ENCODE data around the gene LRRC36. TPM values are rescaled to one million over a fixed set of nuclear protein-coding genes. Genes with fewer than 3 reads are reported as not detected.
"Not testable (repeated sequence)": the region's sequence is repeated elsewhere in the genome, so short reads cannot be mapped to it uniquely, and the experiment has no call there.

LRRC36 gene
- polyA plus RNA-seq, 4 donors, result 1.5 to 7.7 (median 4.6) TPM

GRCh38 chr16:67339453-67339852, 12.8 kb downstream of the LRRC36 start:
- no peak for DNase-seq (ENCODE audit: low read depth in 4 of 4, low spot score in 3 of 4)

GRCh38 chr16:67341250-67341649, 14.6 kb downstream of the LRRC36 start:
- no peak for DNase-seq (ENCODE audit: low read depth in 4 of 4, low spot score in 3 of 4)

- no peak for DNase-seq (ENCODE audit: low read depth in 4 of 4, low spot score in 3 of 4)
Measured at GRCh38 chr16:67342616-67343015, 16.0 kb downstream of the LRRC36 start.

- no peak for DNase-seq (ENCODE audit: low read depth in 4 of 4, low spot score in 3 of 4)
Measured at GRCh38 chr16:67345401-67345800, 18.8 kb downstream of the LRRC36 start.

- DNase-seq (ENCODE audit: low read depth in 4 of 4, low spot score in 3 of 4), result no peak
Measured at GRCh38 chr16:67346341-67346740, 19.7 kb downstream of the LRRC36 start.

GRCh38 chr16:67349172-67349571, 22.6 kb downstream of the LRRC36 start:
- DNase-seq (ENCODE audit: low read depth in 4 of 4, low spot score in 3 of 4), result no peak

- no peak for DNase-seq (ENCODE audit: low read depth in 4 of 4, low spot score in 3 of 4)
Measured at GRCh38 chr16:67350324-67350723, 23.7 kb downstream of the LRRC36 start.

- not testable (repeated sequence) for DNase-seq (ENCODE audit: low read depth in 4 of 4, low spot score in 3 of 4)
Measured at GRCh38 chr16:67352463-67352862, 25.8 kb downstream of the LRRC36 start.

GRCh38 chr16:67356396-67356795, 29.8 kb downstream of the LRRC36 start:
- DNase-seq (ENCODE audit: low read depth in 4 of 4, low spot score in 3 of 4), result peak; percentile 51 to 74 (median 61)

- DNase-seq (ENCODE audit: low read depth in 4 of 4, low spot score in 3 of 4), result no peak
Measured at GRCh38 chr16:67357561-67357960, 30.9 kb downstream of the LRRC36 start.

GRCh38 chr16:67359540-67360269, 33.1 kb downstream of the LRRC36 start:
- not testable (repeated sequence) for DNase-seq (ENCODE audit: low read depth in 4 of 4, low spot score in 3 of 4)

- DNase-seq (ENCODE audit: low read depth in 4 of 4, low spot score in 3 of 4), result no peak
Measured at GRCh38 chr16:67361038-67361437, 34.4 kb downstream of the LRRC36 start.

- DNase-seq (ENCODE audit: low read depth in 4 of 4, low spot score in 3 of 4), result no peak
Measured at GRCh38 chr16:67364600-67365235, 38.1 kb downstream of the LRRC36 start.

- DNase-seq (ENCODE audit: low read depth in 4 of 4, low spot score in 3 of 4), result no peak
Measured at GRCh38 chr16:67370661-67371060, 44.0 kb downstream of the LRRC36 start.

GRCh38 chr16:67372664-67373063, 46.0 kb downstream of the LRRC36 start:
- no peak for DNase-seq (ENCODE audit: low read depth in 4 of 4, low spot score in 3 of 4)

- not testable (repeated sequence) for DNase-seq (ENCODE audit: low read depth in 4 of 4, low spot score in 3 of 4)
Measured at GRCh38 chr16:67376012-67376411, 49.4 kb downstream of the LRRC36 start.

- DNase-seq (ENCODE audit: low read depth in 4 of 4, low spot score in 3 of 4), result no peak
Measured at GRCh38 chr16:67378642-67379041, 52.0 kb downstream of the LRRC36 start.

GRCh38 chr16:67383284-67383683, 56.7 kb downstream of the LRRC36 start:
- no peak for DNase-seq (ENCODE audit: low read depth in 4 of 4, low spot score in 3 of 4)

- no peak for DNase-seq (ENCODE audit: low read depth in 4 of 4, low spot score in 3 of 4)
Measured at GRCh38 chr16:67384778-67385510, 58.3 kb downstream of the LRRC36 start.

- no peak for DNase-seq (ENCODE audit: low read depth in 4 of 4, low spot score in 3 of 4)
Measured at GRCh38 chr16:67386861-67387455, 60.3 kb downstream of the LRRC36 start.

- DNase-seq (ENCODE audit: low read depth in 4 of 4, low spot score in 3 of 4), result no peak
Measured at GRCh38 chr16:67387479-67388079, 61.0 kb downstream of the LRRC36 start.
